Activated CD4-positive, alpha-beta T cell treated with anti-CD3 and anti-CD28 coated beads, Interleukin-2, Interleukin-4, amounts not matched to agents 100 ng/mL and 50 ng/mL, durations not matched to agents 16 hours and 8 hours (primary cell): ENCODE results near the gene CHST3.
A peak's percentile ranks its signal among the peaks of the same experiment; 100 is the strongest.
"Not testable (repeated sequence)": the region's sequence is repeated elsewhere in the genome, so short reads cannot be mapped to it uniquely, and the experiment has no call there.

Experiments
- DNase-seq: peaks from one replicate; pipeline ENCODE4 v3.0.0-alpha.2; 2020; ENCODE audit warnings: low spot score

CHST3 gene

GRCh38 chr10:71964098-71964742 lies at the start of gene CHST3:
CHST3 (plus strand) TSS chr10:71964395; CDS start chr10:72005843, 41,448 bp downstream.
- no peak for DNase-seq

- DNase-seq: no peak
Observed at GRCh38 chr10:71916827-71917226, 47.4 kb upstream of the CHST3 start.

- DNase-seq: no peak
Observed at GRCh38 chr10:71918992-71919391, 45.2 kb upstream of the CHST3 start.

GRCh38 chr10:71919956-71920539 lies 44.1 kb upstream of the CHST3 start:
- DNase-seq: not testable (repeated sequence)

GRCh38 chr10:71920540-71921323 lies 43.5 kb upstream of the CHST3 start:
- DNase-seq: no peak

GRCh38 chr10:71921324-71922027 lies 42.7 kb upstream of the CHST3 start:
- no peak for DNase-seq

GRCh38 chr10:71923138-71923692 lies 41.0 kb upstream of the CHST3 start:
- no peak for DNase-seq

GRCh38 chr10:71924771-71925170 lies 39.4 kb upstream of the CHST3 start:
- DNase-seq: no peak

- DNase-seq: no peak
Observed at GRCh38 chr10:71927159-71927558, 37.0 kb upstream of the CHST3 start.

GRCh38 chr10:71927776-71928592 lies 36.2 kb upstream of the CHST3 start:
- DNase-seq: no peak

GRCh38 chr10:71931295-71931694 lies 32.9 kb upstream of the CHST3 start:
- DNase-seq: no peak

- DNase-seq: peak; percentile 6
Observed at GRCh38 chr10:71933651-71934050, 30.5 kb upstream of the CHST3 start.

GRCh38 chr10:71938211-71938610 lies 26.0 kb upstream of the CHST3 start:
- no peak for DNase-seq

- DNase-seq: no peak
Observed at GRCh38 chr10:71939304-71939703, 24.9 kb upstream of the CHST3 start.

- DNase-seq: peak; percentile 70
Observed at GRCh38 chr10:71939861-71940474, 24.2 kb upstream of the CHST3 start.

GRCh38 chr10:71940752-71941151 lies 23.4 kb upstream of the CHST3 start:
- DNase-seq: no peak

- DNase-seq: no peak
Observed at GRCh38 chr10:71941318-71941717, 22.9 kb upstream of the CHST3 start.

- no peak for DNase-seq
Observed at GRCh38 chr10:71945819-71946474, 18.2 kb upstream of the CHST3 start.

- DNase-seq: no peak
Observed at GRCh38 chr10:71946700-71947099, 17.5 kb upstream of the CHST3 start.

- DNase-seq: no peak
Observed at GRCh38 chr10:71948496-71949067, 15.6 kb upstream of the CHST3 start.
